Raji (cell line): ENCODE data around the gene C1QTNF2.

Source experiments
- POLR2A ChIP-seq: IDR thresholded peaks from 2 replicates; pipeline ENCODE4 v1.6.1; 2011; ENCODE audit warnings: low read depth, low read length, control low read depth; ENCODE audit not compliant: insufficient read depth

C1QTNF2 gene

DNA sequence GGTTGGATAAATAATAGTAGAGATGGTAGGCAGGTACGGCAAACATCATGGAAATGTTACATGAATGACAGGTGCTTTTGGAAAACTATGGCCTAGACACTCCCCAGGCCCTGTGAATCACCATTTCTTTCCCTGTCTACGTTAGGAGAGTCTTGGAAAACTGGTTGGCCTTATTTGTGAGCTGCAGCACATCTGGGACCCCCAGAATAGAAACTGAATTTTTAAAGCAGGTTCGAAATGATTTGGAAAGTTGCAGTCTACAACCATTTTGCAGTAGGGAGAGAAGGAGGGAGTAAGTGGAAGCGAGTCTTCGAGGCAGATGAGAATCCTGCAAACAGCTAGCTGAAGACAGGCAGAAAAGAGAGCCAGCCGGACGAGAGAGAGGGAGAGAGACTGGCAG lies 13.0 kb downstream of the C1QTNF2 start:
- no peak for TF ChIP-seq POLR2A

DNA sequence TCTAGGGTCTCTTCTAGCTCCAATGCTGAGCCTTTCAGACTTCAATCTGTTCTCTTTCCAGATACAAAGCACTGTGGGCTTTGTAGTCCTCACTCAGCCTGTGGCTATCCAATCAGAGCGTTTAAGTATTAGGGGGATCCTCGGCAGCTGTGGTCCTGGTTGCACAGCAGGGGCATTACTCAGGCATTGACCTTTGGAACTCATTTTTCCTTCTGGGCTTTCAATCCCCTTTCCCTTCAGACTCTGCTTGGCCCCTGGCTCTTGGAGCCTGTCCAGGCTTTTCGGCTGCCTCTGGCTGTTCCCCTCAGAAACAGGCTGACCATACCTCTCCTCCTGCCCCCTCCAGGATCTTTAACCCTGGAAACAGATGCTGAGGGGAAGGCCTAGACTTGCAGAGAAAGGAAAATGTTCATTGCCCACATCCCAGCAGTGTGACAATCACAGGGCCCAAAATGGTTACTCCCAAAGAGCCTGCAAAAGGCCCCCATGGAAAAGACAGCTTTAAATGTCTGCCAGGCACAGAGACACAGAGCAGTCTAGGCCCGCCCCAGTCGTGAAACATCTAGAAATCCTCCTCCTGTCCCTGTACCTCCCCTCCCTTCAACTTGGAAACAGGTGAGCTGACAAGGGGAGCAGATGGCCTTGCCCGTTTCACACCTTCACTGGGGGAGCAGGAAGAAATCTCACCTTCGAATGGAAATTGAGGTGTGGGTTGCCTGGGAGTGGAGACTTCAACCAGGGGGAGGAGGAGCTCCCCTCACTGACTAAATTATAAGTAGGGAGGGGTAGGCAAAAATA lies 13.7 kb downstream of the C1QTNF2 start:
- no peak for TF ChIP-seq POLR2A

DNA sequence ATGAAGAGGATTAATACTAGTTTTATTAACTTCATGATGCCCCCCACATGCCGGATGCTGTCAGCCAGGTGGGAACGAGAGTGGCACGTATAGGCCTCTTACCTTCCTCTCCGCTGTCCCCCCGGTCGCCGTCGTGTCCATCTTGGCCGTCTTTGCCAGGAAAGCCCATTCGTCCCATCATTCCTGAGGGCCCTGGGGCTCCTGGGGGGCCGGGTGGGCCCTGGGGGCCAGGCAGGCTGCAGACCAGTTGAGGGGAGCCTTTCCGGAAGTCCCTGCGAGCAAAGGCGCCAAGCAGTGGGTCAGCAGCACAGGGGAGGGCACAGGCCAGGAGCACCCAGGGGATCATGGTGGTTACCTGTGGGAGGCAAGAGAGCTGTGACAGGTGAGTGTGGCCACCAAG lies 15.8 kb downstream of the C1QTNF2 start:
- TF ChIP-seq POLR2A: no peak

DNA sequence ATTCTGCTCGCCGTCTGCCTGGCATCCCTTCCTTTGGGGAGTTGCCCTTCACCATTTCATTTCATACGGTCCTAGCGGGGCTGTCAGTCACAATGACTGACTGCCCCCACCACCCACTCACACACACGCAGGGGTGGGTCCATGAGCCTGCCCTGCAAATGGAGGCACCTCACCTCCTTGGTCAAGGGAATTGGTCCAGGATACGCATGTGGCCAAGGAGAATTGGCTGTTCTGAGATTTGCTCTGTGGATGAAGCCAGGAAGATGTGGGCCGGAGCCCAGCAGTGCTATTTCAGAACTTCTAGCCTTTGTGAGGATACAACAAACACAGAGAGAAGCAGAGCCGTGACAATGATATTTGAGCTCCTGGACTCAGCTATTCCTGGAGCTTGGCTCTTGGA lies 17.0 kb downstream of the C1QTNF2 start:
- TF ChIP-seq POLR2A: no peak

DNA sequence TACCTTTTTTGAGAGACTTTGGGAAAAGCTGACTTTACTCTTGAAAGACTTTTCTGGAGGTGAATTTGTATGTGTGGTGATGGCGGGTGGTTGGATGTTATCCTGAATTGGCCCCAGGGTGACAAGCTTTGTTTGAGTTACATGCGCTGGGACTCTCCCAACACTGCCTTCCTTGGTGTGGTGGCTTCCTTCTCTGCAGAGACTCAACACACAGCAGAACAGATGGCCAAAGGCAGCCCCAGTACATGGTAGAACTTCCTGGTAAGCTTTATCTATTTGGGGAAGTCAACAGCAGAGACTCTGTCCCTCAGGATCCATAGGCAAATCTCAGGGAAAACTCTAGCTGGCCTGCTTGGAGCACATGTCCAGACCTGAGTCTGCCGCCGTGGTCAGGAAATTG lies 18.1 kb downstream of the C1QTNF2 start:
- no peak for TF ChIP-seq POLR2A

DNA sequence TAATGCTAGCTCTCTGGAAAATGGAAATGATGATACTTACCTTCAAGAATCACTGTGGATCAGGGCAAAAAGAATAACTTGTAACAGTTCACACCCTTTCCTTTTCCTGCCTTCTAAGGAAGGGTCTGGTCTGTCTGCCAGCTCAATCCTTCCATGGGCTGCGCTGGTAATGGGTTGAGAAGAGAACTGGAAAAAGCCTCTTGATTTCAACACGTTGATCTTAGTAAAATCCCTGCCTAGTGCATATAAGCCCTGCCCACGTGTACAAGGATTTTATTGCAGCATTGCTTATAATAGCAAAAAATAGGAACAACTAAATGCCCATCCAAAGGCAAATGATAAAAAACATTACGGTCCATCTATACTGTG lies 20.5 kb downstream of the C1QTNF2 start:
- no peak for TF ChIP-seq POLR2A

DNA sequence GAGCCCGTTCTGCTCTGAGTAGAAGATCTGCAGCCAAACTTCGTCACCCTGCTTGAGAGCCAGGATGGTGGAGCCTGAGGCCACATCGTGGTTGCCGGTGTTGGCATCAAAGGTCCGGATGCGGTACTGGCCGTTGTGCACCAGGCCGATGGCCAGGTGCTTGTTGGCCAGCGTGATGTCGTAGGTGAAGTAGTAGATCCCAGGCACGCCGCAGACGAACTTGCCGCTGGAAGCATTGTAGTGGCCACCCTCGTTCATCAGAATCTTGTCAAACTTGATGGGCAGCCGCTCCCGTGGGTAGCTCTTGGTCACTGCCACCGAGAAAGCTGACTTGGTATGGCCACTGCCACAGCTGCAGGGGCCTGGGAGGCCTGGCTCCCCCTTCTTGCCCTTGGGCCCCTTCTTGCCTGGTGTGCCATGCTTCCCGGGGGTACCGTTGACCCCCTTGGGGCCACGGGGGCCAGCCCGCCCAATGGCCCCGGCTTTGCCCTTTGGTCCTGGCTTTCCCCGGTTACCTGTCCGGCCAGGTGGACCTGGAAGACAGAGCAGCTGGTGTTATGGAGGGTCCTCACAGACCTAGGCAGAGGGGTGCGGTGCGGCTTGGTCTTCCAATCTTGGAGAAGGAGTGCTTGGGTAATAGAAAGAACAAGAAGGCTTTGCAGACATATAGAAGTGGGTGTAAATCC lies 21.0 kb downstream of the C1QTNF2 start:
- no peak for TF ChIP-seq POLR2A

DNA sequence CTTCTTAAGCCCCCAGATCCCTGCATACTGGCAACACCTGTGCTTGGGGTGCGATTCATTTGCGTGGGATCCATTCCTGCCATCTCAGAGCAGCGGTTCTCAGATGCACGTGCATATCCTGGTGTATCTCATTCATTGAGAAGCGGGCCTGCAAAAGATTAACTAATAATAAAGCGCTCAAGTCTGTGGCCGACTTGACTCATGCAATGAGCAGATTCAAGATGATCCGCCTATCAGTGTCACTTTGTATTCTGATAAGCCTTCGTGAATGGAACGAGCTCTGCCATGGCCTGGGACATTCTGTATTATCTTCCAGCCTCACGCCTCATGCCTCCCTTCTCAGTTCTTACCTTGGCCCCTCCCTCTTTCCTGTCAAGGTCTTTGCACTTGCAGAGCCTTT lies 22.3 kb downstream of the C1QTNF2 start:
- no peak for TF ChIP-seq POLR2A

DNA sequence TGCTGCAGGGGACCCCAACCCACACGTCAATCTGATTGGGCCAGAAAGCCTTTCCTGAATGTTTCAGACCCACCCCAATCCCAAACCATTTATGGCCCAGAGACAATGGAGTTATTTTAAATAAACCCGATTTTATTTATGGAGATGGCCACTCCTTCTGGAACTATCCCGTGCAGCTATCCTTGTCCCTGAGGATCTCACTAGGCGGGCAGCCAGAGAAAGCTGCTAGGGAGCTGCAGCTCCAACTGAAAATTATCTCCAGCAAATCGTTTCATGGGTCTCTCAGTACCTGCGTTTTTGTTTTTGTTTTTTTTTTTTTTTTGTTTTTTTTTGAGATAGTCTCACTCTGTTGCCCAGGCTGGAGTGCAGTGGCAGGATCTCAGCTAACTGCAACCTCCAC lies 23.0 kb downstream of the C1QTNF2 start:
- TF ChIP-seq POLR2A: no peak

DNA sequence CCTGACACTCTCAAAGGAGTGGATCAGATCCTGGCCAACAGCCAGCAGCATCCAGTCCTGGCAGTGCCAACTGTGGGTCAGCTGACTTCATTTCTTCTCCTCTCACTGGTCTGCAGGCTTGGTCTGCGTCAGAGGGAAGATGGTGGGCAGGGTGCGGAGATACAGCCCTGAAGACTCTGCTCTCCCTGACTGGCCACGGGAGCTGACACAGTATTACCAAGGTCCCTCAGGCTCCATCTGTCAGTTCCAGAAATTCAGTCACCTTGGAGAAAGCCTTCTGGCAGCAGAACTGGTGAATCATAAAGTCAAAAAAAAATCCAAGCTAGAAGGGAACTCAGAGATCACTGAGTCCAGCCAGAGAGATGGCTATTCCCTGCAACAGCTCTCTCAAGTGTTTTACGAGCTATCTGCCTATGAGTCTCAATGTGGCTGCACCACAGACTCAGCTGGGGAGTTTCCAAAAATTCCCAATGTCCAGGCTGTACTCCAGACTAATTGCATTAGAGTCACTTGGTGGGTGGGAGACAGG lies 27.9 kb downstream of the C1QTNF2 start:
- no peak for TF ChIP-seq POLR2A

DNA sequence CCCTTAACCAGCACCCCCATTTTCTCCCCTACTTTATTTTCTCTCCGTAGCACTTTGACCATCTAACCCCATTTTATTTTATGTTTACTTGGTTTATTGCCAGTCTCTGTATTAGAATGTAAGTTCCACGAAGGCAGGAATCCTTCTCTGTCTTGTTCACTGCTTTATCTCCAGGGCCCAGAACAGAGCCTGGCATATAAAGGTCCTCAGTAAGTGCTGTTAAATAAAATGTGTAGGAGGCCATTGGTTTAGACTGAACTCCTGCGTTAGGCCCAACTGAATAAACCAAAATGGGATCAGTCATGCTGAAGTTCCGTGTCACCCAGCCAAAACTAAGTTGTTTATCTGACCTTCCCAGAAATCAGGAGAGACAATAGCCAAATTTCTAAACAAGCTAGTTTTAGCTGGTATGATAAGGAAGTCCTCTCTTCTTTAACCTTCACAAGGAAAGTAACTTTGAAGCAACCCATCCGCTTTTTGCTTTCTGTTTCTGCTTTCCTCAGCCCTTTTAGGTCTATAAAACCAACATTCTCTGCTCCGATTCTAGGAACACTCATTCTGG lies 29.0 kb downstream of the C1QTNF2 start:
- no peak for TF ChIP-seq POLR2A

DNA sequence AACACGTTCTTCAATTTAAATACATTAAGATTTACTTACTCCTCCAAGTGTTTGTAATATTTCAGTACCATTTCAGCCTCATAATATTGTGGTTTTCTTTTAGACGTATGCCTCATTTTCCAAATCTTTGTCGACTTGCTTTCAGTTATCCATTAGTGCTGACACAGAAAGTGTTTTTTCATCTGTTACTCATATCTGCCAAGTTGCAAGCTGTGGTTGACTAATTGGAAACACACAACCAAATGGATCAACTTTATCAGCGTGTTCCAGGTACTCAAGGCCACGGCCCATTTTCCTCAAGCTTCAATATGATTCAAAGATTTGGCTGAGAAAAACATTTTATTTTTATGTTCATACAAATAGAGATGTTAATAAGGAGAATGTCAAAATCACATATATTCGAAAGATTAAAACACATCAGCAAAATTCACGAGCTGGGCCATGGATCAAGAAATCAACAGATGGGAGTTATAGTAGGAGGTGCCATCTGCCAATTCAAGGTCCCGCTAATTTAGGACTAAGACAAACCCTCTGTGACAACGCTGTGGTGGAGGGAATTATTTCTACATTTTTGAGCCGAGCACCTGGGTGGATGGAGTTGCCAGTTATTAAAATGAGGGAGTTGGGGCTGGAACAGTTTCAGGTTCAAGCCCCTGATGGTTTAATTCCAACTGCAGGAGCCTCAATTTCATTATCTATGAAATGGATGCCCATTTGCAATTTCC lies 30.9 kb downstream of the C1QTNF2 start:
- no peak for TF ChIP-seq POLR2A

DNA sequence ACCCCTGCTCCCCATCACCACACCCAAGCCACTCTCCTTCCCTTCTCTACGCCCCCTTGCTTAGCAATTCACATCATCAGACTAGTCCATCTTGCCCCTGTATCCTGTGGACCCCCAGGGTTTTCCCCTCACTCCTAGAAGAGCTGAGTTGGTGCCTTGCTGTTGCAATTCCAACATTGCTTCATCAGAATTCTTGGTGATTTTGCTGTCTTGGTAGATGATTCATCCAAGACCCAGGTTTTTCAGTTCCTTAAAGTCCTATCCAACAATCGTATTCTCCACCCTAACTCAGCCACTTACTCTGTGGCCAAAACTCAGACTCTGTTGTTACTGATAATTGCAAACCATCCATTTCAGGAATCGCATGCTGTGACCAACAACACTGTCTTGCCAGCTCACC lies 36.7 kb downstream of the C1QTNF2 start:
- no peak for TF ChIP-seq POLR2A

DNA sequence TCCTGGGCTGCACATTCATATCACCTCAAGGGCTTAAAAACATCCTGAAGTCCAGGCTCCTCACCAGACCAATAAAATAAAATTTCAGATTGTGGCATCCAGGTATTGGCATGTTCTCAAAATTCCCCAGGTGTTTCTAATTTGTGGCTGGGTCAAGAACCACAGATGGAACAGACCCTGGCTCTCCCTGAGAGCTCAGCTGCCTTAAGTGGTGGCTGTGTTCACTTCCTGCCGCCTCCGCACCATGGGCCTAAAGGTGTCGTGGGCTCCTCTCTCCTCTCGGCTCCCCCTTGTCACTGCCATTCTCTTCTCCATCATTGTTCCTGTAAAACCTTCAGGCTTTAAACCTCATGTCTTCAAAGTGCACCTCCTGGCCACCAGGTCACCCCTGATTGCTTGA lies 40.2 kb downstream of the C1QTNF2 start:
- TF ChIP-seq POLR2A: no peak

DNA sequence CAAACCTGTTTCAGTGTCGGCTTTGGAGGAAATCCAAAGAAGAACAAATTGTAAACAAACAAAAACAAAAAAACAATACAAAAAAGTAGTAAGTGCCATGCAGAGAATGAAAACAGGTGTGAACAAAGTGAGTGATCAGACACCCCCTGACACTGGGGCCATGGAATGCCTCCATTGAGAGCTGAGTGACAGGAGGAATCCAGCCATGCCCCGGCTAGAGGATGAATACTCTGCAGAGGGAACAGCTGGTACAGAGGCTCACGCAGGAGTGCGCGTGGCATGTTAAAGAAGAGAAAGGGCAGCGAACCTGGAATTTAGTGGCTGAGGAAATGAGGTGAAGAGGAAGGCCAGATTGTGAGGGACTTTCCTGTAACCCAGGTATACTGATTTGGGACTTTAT lies 42.6 kb downstream of the C1QTNF2 start:
- no peak for TF ChIP-seq POLR2A

DNA sequence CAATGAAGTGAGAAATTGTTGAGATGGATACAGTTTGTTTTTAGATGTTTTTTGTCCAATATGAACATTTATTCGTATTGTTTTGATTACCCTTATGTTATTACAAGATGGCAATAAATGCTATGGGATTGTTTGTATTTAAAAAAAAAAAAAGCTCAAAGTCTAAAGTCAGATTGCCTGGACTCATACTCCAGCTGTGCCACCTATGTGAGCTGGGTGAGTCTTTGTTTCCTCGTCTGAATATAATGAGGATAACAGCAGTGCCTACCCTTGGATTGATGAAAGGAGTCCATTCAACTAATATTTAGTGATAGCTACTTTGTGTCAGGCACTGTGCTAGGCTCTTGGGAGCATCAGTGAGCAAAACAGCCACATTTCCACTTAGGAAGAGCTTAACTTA lies 43.4 kb downstream of the C1QTNF2 start:
- no peak for TF ChIP-seq POLR2A

DNA sequence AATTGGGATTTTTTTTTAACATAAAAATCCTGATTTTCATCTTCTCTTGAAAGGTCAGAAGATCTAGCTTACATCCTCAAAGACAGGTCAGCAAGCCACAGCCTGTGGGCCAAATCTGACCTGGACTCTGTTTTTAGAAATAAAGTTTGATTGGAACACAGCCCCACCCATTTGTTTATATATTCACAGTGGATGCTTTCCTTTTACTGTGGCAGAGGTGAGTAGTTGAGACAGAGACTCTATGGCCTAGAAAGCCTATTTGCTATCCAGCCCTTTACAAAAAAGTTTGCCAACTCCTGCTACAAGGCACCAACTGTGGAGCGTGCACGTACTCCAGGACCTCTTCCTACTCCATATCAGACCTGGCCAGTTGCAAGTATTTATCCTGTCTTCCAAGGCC lies 44.7 kb downstream of the C1QTNF2 start:
- TF ChIP-seq POLR2A: no peak
